Measurements from ENCODE around the gene LRATD1. TPM values are rescaled to one million over a fixed set of nuclear protein-coding genes. Genes with fewer than 3 reads are reported as not detected.

The LRATD1 gene, protein sequence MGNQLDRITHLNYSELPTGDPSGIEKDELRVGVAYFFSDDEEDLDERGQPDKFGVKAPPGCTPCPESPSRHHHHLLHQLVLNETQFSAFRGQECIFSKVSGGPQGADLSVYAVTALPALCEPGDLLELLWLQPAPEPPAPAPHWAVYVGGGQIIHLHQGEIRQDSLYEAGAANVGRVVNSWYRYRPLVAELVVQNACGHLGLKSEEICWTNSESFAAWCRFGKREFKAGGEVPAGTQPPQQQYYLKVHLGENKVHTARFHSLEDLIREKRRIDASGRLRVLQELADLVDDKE
- 10 to 100 TPM; 41.8 to 56.7 (median 49.9) TPM for total RNA-seq

DNA sequence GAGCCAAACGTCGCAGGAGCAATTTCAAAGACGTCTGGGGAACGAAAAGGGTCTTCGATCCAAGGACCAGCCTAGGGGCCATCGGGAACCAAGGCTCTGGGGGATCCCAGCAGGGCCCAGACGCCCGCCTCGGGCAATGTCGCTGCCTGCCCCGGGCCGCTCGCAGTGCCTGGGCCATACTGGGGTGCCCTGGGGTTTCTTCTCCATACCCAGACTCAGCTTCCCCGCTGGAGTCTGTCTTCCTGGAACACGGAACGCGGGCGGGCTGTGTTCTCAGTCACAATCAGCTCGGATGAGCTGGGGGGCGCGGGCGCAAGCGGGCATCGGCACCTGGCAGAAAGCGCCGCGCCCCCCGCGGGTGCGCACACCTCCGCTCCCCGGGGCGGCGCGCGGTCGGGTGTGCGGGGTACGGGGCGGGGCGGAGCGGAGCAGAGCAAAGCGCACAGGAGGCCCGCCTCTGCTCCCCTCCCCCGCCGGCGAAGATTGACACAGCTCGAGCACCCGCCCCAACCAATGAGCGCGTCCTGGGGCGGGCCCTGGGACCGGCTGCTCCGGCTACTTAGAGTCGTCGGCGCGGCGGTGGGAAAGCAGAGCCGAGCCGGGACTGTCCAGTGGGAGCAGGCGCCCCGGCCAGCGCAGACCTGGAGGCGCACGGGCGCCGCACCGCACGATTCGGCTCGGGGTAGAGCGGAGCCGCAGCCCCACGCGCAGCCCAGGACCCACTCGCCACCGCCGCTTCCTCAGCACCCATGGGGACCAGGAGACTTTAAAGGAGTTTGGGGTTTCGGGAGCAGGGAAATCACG is at the start of gene LRATD1:
Gene LRATD1, plus strand, starts transcription at position 585 of the 804 bp plus-strand sequence. CDS start 1,263 bp downstream, outside the sequence.
- DNase-seq, result peak; percentile 2
- intact Hi-C loops (cut with DNase I), result no loop called here
- Histone ChIP-seq H3K27ac (peak within 1 kb of the TSS; percentile 82 to 89 (median 87)), H3K36me3 (no peaks in the 10 kb centered on the region), H3K27me3 (peaks cover 0 to 47% (median 0%) of the 10 kb centered on the region in 4 donors), H3K4me3 (peak within 1 kb of the TSS; percentile 49 to 74 (median 62)), H3K4me1 (peaks cover 6 to 60% (median 17%) of the 10 kb centered on the region in 3 donors), H3K9me3 (no peaks in the 10 kb centered on the region)
- TF ChIP-seq, protein P1, sequence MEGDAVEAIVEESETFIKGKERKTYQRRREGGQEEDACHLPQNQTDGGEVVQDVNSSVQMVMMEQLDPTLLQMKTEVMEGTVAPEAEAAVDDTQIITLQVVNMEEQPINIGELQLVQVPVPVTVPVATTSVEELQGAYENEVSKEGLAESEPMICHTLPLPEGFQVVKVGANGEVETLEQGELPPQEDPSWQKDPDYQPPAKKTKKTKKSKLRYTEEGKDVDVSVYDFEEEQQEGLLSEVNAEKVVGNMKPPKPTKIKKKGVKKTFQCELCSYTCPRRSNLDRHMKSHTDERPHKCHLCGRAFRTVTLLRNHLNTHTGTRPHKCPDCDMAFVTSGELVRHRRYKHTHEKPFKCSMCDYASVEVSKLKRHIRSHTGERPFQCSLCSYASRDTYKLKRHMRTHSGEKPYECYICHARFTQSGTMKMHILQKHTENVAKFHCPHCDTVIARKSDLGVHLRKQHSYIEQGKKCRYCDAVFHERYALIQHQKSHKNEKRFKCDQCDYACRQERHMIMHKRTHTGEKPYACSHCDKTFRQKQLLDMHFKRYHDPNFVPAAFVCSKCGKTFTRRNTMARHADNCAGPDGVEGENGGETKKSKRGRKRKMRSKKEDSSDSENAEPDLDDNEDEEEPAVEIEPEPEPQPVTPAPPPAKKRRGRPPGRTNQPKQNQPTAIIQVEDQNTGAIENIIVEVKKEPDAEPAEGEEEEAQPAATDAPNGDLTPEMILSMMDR (IDR thresholded peaks at IDR 0.05), result peak in 1 of 6 experiments; percentile 6
- TF ChIP-seq POLR2A (IDR thresholded peaks at IDR 0.05), result peak in 3 of 4 donors; percentile 44 to 93 (median 93)
- 2 to 10% methylated on average over 5 to 9 of the region's 81 CpGs for WGBS, 2 donors

DNA sequence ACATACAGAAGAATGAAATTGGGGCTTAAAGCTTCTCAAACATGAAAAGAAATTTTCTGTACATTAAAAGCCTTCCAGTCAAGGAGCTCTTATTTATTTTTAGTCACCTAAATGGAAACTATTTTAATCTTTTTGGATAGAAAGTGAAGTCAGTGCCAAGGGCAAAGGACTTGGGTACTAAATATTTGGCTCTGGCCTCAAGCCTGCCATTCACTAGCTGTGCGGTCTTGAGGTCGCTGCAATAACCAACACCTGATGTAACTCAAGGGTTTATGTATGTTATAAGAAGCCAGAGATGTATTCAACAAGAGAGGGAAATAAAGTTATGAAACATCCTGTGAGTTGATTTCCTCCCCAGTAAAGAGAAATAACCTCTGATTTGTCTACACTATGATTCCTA is 49.5 kb upstream of the LRATD1 start:
- WGBS, 2 donors, result 42 to 71% methylated on average over 2 of the region's 2 CpGs
- no peaks in the 10 kb centered on the region for H3K9me3 ChIP-seq
- no peaks in the 10 kb centered on the region for H3K27me3 ChIP-seq
- no peaks in the 10 kb centered on the region for H3K4me1 ChIP-seq
- DNase-seq, result no peak
- intact Hi-C loops (cut with DNase I), result no loop called here
- H3K27ac ChIP-seq, result no peak overlapping the region
- TF ChIP-seq, protein P1 (IDR thresholded peaks at IDR 0.05), result no peak
- TF ChIP-seq POLR2A (IDR thresholded peaks at IDR 0.05), result no peak
- H3K36me3 ChIP-seq, result no peaks in the 10 kb centered on the region
- H3K4me3 ChIP-seq, result no peak overlapping the region

DNA sequence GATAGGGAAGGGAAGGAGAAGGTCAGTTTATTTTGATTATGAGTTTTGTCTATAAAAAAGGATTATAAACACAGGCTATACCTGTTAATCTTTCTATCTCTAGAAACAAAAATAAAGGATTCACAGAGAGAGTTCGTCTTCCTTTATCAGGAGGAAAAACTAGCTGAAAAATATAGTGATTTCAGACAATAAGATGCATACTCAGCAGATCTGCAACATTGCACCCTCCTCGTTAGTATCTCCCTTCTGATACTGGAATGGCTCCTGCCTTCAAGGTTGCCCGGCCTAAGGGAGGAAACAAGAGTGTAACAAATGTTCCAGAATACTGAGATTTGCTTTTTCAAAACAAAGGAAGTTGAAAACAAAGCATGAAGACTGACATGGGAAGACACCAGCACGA is 48.7 kb upstream of the LRATD1 start:
- H3K27ac ChIP-seq, result no peak overlapping the region
- no peak for TF ChIP-seq POLR2A (IDR thresholded peaks at IDR 0.05)
- TF ChIP-seq, protein P1 (IDR thresholded peaks at IDR 0.05), result no peak
- no peak for DNase-seq
- no peaks in the 10 kb centered on the region for H3K27me3 ChIP-seq
- intact Hi-C loops (cut with DNase I), result no loop called here
- H3K36me3 ChIP-seq, result no peaks in the 10 kb centered on the region
- H3K4me1 ChIP-seq, result no peaks in the 10 kb centered on the region
- no peak overlapping the region for H3K4me3 ChIP-seq
- WGBS, 2 donors, result 48 to 53% methylated on average over 4 of the region's 4 CpGs
- no peaks in the 10 kb centered on the region for H3K9me3 ChIP-seq

DNA sequence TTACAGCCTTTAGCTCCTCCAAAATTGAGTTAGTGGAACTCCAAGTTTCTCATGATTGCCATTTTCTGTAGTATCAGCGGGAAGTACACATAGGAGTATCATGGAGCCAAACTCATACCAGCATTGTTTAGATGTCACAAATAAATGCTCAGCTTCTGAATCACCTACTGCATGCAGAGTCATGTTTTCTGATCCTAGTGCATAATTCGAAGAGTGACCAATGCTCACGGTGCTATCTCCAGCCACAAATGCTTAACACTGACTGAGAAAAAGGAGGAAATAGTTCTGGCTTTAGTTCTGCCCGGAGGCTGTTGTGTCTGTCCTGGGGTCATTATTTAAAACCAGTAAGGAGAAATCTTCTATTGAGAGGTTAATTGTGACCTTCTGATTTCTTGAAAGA is 45.4 kb upstream of the LRATD1 start:
- no peaks in the 10 kb centered on the region for H3K4me1 ChIP-seq
- WGBS, 2 donors, result 35 to 57% methylated on average over 4 of the region's 4 CpGs
- intact Hi-C loops (cut with DNase I), result no loop called here

More for the DNA sequence above, 45.4 kb upstream of the LRATD1 start:
- no peaks in the 10 kb centered on the region for H3K36me3 ChIP-seq
- no peaks in the 10 kb centered on the region for H3K27me3 ChIP-seq
- no peak overlapping the region for H3K27ac ChIP-seq
- DNase-seq, result no peak
- TF ChIP-seq, protein P1 (IDR thresholded peaks at IDR 0.05), result no peak
- no peak for TF ChIP-seq POLR2A (IDR thresholded peaks at IDR 0.05)
- H3K9me3 ChIP-seq, result no peaks in the 10 kb centered on the region
- H3K4me3 ChIP-seq, result no peak overlapping the region

Measured in esophagus squamous epithelium (tissue), 5 donors.